Coronary artery (tissue), 2 donors: ENCODE results near the gene RAX.

ENCODE experiments used
- DNase-seq: peaks from one replicate; pipeline ENCODE4 v3.0.0-alpha.2; 2017; ENCODE audit warnings: low spot score
- H3K27ac ChIP-seq, 2 donors: fragments of 200-600 bp; sonication (generic); one replicate each; pipeline ENCODE4 v1.5.1; 2016 to 2019
- H3K4me3 ChIP-seq: fragments of 200-600 bp; sonication (generic); 2 replicates; pipeline ENCODE4 v1.5.1; 2016; ENCODE audit warnings: mild to moderate bottlenecking, moderate library complexity
- TF ChIP-seq, protein P1 (sequence below): fragments of 200-600 bp; sonication (generic); IDR thresholded peaks from one replicate; pipeline ENCODE4 v1.5.1; 2019; ENCODE audit warnings: antibody characterized with exemption

RAX gene

GRCh38 chr18:59220164-59220783, 53.0 kb downstream of the RAX start:
- no peak for DNase-seq
- Histone ChIP-seq H3K27ac (no peak overlapping the region), H3K4me3 (peak overlapping the region; percentile 17)
- TF ChIP-seq, protein P1, sequence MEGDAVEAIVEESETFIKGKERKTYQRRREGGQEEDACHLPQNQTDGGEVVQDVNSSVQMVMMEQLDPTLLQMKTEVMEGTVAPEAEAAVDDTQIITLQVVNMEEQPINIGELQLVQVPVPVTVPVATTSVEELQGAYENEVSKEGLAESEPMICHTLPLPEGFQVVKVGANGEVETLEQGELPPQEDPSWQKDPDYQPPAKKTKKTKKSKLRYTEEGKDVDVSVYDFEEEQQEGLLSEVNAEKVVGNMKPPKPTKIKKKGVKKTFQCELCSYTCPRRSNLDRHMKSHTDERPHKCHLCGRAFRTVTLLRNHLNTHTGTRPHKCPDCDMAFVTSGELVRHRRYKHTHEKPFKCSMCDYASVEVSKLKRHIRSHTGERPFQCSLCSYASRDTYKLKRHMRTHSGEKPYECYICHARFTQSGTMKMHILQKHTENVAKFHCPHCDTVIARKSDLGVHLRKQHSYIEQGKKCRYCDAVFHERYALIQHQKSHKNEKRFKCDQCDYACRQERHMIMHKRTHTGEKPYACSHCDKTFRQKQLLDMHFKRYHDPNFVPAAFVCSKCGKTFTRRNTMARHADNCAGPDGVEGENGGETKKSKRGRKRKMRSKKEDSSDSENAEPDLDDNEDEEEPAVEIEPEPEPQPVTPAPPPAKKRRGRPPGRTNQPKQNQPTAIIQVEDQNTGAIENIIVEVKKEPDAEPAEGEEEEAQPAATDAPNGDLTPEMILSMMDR = no peak

DNA sequence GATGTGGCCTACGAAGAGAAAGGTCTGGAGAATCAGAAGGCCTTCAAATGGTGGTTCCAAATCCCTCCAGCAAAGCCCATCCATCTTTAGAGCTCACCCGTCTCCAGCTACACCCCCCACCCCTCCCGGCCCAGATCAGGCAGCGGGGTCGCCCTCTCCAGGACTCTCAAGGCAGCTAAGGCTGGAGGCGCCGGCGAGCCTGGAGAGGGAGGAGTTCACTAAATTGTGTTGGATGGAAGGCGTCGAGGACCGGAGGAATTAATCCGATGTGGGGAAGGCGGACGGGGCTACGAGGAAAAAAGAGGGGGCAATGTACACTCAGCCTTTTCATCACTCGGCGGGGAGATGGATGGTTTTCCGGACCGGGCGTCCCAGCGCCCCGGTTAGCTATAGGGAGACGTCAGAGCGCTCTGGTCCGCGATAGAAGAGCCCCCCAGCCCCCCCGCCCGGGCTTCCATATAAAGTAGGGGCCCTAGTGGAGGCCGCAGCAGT, 53.5 kb downstream of the RAX start, which contains the start of gene GRP:
Gene GRP, plus strand, starts transcription at position 487 of the 492 bp plus-strand sequence. CDS start 108 bp downstream, outside the sequence.
- DNase-seq = no peak
- TF ChIP-seq, protein P1 = no peak
- no peak within 1 kb of the TSS for H3K27ac ChIP-seq
- H3K4me3 ChIP-seq = peak within 1 kb of the TSS; percentile 17

DNA sequence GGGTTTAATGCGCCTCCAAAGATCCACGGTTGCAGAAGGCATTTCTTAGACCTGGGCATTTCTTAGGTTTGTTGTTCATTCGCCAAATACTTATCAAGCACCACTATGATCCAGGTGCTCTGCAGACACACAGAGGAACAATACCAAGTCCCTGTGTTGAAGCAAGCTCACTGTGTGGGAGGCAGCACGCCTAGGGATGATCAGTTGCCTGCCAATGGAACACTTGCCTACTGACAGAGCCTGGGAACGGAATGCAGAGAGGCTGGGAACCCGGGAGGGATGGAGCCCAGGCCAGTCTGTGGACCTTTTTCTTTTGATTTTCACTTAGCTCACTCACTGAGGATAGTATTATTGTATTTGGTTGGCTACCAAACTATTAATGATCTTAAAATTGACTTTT, 55.2 kb downstream of the RAX start:
- TF ChIP-seq, protein P1 = no peak
- DNase-seq = no peak
- Histone ChIP-seq H3K4me3 (no peak overlapping the region), H3K27ac (no peak overlapping the region)
